Activated CD8-positive, alpha-beta memory T cell treated with anti-CD3 and anti-CD28 coated beads, Interleukin-2, amount 50 U/mL, for 24 hours (primary cell): ENCODE results near the gene MAP3K2.
"Not testable (repeated sequence)": the region's sequence is repeated elsewhere in the genome, so short reads cannot be mapped to it uniquely, and the experiment has no call there.

Experiments used
- DNase-seq: peaks from one replicate; pipeline ENCODE4 v3.0.0-alpha.2; 2020; ENCODE audit errors: extremely low read depth

The MAP3K2 gene

GRCh38 chr2:127382831-127383230 is 4.9 kb downstream of the MAP3K2 start:
- DNase-seq = no peak

DNA sequence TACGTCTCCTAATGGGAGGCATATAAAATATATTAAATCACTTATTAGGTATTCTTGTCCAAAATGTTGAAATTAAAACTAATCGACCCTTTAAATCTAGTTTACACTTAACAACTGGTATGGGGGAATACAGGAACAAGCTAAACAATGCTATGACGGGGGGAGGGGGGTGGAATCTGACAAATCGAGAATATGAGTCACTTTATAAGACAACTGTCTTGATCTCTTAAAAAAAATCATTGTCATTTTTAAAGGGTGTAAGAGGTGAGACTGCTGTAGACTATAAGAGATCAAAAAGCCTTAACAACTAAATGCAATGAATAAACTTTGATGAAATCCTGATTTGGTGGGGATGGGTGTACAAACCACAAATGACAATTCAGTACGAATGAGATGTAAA is 6.0 kb downstream of the MAP3K2 start:
- DNase-seq = no peak

GRCh38 chr2:127379712-127380355 is 7.9 kb downstream of the MAP3K2 start:
- DNase-seq = no peak

GRCh38 chr2:127378720-127379119 is 9.1 kb downstream of the MAP3K2 start:
- no peak for DNase-seq

GRCh38 chr2:127377262-127377661 is 10.5 kb downstream of the MAP3K2 start:
- no peak for DNase-seq

GRCh38 chr2:127376257-127376656 is 11.5 kb downstream of the MAP3K2 start:
- DNase-seq = no peak

GRCh38 chr2:127373362-127374083 is 14.3 kb downstream of the MAP3K2 start:
- no peak for DNase-seq

DNA sequence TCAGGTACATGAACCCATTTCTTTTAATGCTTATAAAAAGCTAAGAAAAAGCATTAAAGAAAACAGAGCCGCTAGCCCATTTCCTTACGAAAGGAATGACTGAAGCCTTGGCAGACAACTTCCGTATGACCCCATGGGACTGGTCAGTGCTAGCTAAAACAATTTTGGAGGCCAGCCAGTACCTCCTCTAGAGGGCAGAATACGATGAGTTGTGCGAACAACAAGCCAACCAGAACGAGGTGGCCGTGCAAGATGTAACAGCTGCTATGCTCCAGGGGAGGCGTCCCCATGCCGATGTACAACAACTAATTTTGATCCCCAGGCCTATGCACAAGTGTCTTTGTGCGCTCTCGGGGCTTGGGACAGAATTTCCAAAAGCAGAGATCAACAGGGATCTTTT is 16.7 kb downstream of the MAP3K2 start:
- DNase-seq = no peak

GRCh38 chr2:127370010-127370409 is 17.8 kb downstream of the MAP3K2 start:
- DNase-seq = no peak

GRCh38 chr2:127365211-127365643 is 22.5 kb downstream of the MAP3K2 start:
- DNase-seq = no peak

- no peak for DNase-seq
These were observed 24.8 kb downstream of the MAP3K2 start for GRCh38 chr2:127362971-127363370.

DNA sequence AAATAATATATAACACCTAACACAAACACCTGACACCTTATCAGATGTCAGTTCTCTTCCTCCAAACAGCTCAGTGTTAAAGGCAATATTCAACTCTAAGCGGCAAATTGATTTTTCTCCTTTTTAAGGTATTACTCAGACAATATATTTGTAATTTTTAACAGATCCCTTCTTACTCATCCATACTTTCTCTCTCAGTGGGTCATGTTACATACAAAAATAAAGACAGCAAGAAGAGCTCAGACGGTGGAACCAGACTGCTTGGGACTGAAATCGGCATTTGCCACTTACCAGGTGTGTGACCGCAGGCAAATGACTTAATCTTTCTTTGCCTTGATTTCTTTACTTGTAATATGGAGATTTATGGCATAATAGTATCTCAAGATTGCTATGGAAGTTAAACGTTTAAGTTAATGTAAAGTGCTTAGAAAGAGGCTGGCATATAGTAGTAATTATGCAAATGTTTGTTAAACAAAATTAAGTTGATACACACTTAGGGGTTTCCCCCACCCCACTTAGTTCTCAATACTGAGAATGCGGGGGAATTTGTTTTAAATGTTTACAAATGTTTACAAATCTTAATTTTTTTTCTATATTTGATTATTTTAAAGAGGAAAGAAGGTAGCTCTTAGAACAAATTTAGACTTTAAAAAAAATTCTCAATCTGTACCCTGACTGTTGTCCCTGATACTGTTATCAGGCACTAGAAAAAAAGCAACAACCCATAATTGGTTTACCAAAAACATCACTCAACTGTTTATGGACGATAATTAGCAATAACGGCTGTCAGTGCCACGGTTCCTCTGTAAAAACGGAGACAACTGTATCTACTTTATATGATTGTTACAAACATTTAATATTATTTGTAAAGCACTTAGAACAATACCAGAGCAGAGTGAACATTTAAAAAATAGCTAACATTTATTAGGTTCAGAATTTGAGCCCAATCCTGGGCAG is 25.6 kb downstream of the MAP3K2 start:
- DNase-seq = no peak

DNA sequence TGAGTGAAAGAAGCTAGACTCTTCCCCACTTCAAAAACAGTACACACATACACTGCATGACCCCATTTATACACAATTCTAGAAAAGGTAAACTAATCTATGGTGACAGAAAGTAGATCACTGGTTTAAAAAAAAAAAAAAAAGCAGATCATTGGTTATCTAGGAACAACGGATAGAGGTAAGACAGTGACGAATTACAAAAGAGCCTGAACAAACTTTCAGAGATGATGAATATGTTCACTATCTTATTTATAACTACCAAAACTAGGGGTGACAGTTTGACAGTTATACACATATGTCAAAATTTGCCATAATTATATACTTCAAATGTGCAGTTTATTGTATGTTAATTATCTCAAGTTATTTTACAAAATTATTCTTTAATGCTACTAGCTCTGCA is 27.5 kb downstream of the MAP3K2 start:
- DNase-seq = no peak

GRCh38 chr2:127359520-127359919 is 28.3 kb downstream of the MAP3K2 start:
- DNase-seq = no peak

DNA sequence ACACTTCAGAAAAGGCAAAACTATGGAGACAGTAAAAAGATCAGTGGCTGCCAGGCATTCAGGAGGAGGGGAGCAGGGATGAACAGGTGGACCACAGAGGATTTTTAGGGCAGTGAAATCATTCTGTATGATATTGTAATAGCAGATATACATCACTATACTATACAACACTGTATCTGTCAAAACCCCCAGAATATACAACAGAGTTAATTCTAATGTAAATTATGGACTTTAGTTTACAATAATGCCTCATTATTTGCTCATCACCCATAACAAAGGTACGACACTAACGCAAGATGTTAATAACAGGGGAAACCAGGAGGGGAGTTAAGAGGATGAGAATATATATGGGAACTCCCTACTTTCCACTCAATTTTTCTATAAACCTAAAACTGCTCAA is 28.8 kb downstream of the MAP3K2 start:
- DNase-seq = no peak

- no peak for DNase-seq
These were observed 29.7 kb downstream of the MAP3K2 start for GRCh38 chr2:127358044-127358443.

DNA sequence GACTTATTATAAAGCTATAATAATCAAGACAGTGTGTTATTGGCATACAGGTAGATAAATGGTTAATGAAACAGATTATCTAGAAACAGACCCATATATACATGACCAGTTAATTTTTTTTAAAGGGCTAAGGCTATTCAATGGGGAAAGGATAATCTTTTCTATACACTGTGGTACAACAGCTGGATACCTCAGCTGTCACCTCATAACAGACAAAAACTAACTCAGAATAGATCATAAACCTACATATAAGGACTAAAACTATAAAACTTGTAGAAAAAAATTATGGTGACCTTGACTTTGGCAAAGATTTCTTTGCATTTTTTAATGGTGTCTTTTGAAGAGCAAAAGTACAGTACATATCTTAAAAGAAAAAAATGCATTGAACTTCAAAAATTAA is 30.2 kb downstream of the MAP3K2 start:
- no peak for DNase-seq

DNA sequence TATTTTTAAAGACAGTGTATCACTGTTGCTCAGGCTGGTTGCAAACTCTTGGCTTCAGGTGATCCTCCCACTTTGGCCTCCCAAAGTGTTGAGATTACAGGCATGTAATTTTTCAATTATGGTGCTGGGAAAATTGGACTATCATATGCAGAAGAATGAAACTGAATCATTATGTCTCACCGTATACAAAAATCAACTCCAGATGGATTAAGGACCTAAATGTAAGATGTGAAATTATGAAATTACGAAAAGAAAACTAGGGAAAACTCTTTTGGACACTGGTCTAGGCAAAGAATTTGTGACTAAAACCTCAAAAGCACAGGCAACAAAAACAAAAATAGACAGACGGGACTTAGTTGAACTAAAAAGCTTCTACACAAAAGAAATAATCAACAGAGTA is 31.2 kb downstream of the MAP3K2 start:
- no peak for DNase-seq

- no peak for DNase-seq
These were observed 32.3 kb downstream of the MAP3K2 start for GRCh38 chr2:127355407-127356008.

GRCh38 chr2:127353873-127354676 is 33.7 kb downstream of the MAP3K2 start:
- DNase-seq = not testable (repeated sequence)

GRCh38 chr2:127353223-127353622 is 34.6 kb downstream of the MAP3K2 start:
- DNase-seq = not testable (repeated sequence)
